ENCODE results near the gene OSMR.

The OSMR gene

GRCh38 chr5:38871790-38872551 is 26.2 kb downstream of the OSMR start:
- DNase-seq (ENCODE audit: low read depth) = no peak

GRCh38 chr5:38872826-38873225 is 27.0 kb downstream of the OSMR start:
- no peak for DNase-seq (ENCODE audit: low read depth)

GRCh38 chr5:38874948-38875456 is 29.2 kb downstream of the OSMR start:
- DNase-seq (ENCODE audit: low read depth) = no peak

- DNase-seq (ENCODE audit: low read depth) = no peak
Measured at GRCh38 chr5:38878391-38879077, 32.7 kb downstream of the OSMR start.

- DNase-seq (ENCODE audit: low read depth) = no peak
Measured at GRCh38 chr5:38879078-38879460, 33.3 kb downstream of the OSMR start.

- DNase-seq (ENCODE audit: low read depth) = no peak
Measured at GRCh38 chr5:38883842-38884241, 38.0 kb downstream of the OSMR start.

GRCh38 chr5:38885208-38885607 is 39.4 kb downstream of the OSMR start:
- no peak for DNase-seq (ENCODE audit: low read depth)

- no peak for DNase-seq (ENCODE audit: low read depth)
Measured at GRCh38 chr5:38888041-38888440, 42.2 kb downstream of the OSMR start.

GRCh38 chr5:38889424-38889823 is 43.6 kb downstream of the OSMR start:
- DNase-seq (ENCODE audit: low read depth) = no peak

- DNase-seq (ENCODE audit: low read depth) = no peak
Measured at GRCh38 chr5:38891563-38891962, 45.8 kb downstream of the OSMR start.

- DNase-seq (ENCODE audit: low read depth) = no peak
Measured at GRCh38 chr5:38892363-38892762, 46.6 kb downstream of the OSMR start.

GRCh38 chr5:38896760-38897159 is 50.9 kb downstream of the OSMR start:
- DNase-seq (ENCODE audit: low read depth) = no peak

GRCh38 chr5:38899936-38900335 is 54.1 kb downstream of the OSMR start:
- DNase-seq (ENCODE audit: low read depth) = no peak

- no peak for DNase-seq (ENCODE audit: low read depth)
Measured at GRCh38 chr5:38905516-38905915, 59.7 kb downstream of the OSMR start.

GRCh38 chr5:38906503-38906902 is 60.7 kb downstream of the OSMR start:
- DNase-seq (ENCODE audit: low read depth) = no peak

GRCh38 chr5:38911933-38912332 is 66.1 kb downstream of the OSMR start:
- DNase-seq (ENCODE audit: low read depth) = no peak

- DNase-seq (ENCODE audit: low read depth) = no peak
Measured at GRCh38 chr5:38913714-38914113, 67.9 kb downstream of the OSMR start.

- no peak for DNase-seq (ENCODE audit: low read depth)
Measured at GRCh38 chr5:38916802-38917201, 71.0 kb downstream of the OSMR start.

GRCh38 chr5:38921174-38921573 is 75.4 kb downstream of the OSMR start:
- DNase-seq (ENCODE audit: low read depth) = no peak

GRCh38 chr5:38922199-38922598 is 76.4 kb downstream of the OSMR start:
- DNase-seq (ENCODE audit: low read depth) = peak; percentile 5

GRCh38 chr5:38923661-38924451 is 78.0 kb downstream of the OSMR start:
- no peak for DNase-seq (ENCODE audit: low read depth)

- DNase-seq (ENCODE audit: low read depth) = no peak
Measured at GRCh38 chr5:38925154-38925925, 79.5 kb downstream of the OSMR start.
